ENCODE measurements around the gene METRNL.
"Not testable (repeated sequence)": the region's sequence is repeated elsewhere in the genome, so short reads cannot be mapped to it uniquely, and the experiment has no call there.

The METRNL gene

GRCh38 chr17:83125515-83126274, 46.3 kb downstream of the METRNL start:
- no peak for DNase-seq

- no peak for DNase-seq
Observed at GRCh38 chr17:83126275-83126811, 46.9 kb downstream of the METRNL start.

GRCh38 chr17:83127431-83128160, 48.2 kb downstream of the METRNL start:
- DNase-seq = no peak

- no peak for DNase-seq
Observed at GRCh38 chr17:83128306-83129240, 49.2 kb downstream of the METRNL start.

- no peak for DNase-seq
Observed at GRCh38 chr17:83129676-83130075, 50.3 kb downstream of the METRNL start.

- no peak for DNase-seq
Observed at GRCh38 chr17:83131401-83132011, 52.1 kb downstream of the METRNL start.

GRCh38 chr17:83132251-83133081, 53.1 kb downstream of the METRNL start:
- no peak for DNase-seq

- peak in 1 of 2 experiments; percentile 16 for DNase-seq
Observed at GRCh38 chr17:83133302-83134121, 54.1 kb downstream of the METRNL start.

- not testable (repeated sequence) for DNase-seq
Observed at GRCh38 chr17:83134456-83134855, 55.0 kb downstream of the METRNL start.

- no peak for DNase-seq
Observed at GRCh38 chr17:83135692-83136091, 56.3 kb downstream of the METRNL start.

GRCh38 chr17:83136156-83136555, 56.7 kb downstream of the METRNL start:
- no peak for DNase-seq

GRCh38 chr17:83136931-83137330, 57.5 kb downstream of the METRNL start:
- DNase-seq = no peak

GRCh38 chr17:83137523-83137922, 58.1 kb downstream of the METRNL start:
- DNase-seq = no peak

- DNase-seq = no peak
Observed at GRCh38 chr17:83138820-83139219, 59.4 kb downstream of the METRNL start.

GRCh38 chr17:83139541-83140248, 60.3 kb downstream of the METRNL start:
- not testable (repeated sequence) for DNase-seq

- not testable (repeated sequence) for DNase-seq
Observed at GRCh38 chr17:83140249-83140566, 60.8 kb downstream of the METRNL start.

GRCh38 chr17:83142619-83143018, 63.2 kb downstream of the METRNL start:
- DNase-seq = no peak

GRCh38 chr17:83143817-83144231, 64.4 kb downstream of the METRNL start:
- DNase-seq = no peak
